Caco-2 (cell line): ENCODE results near the gene PHKB. TPM values are rescaled to one million over a fixed set of nuclear protein-coding genes. Genes with fewer than 3 reads are reported as not detected.

Experiments
- BruUV-seq: library from RNA; stranded (reverse); fragments of 400-500 nt; replicated peaks from 2 replicates; lab custom pipeline; 2021; lab: Mats Ljungman, UMichigan
- CTCF ChIA-PET: fragments of 300-600 bp; sonication (Branson Sonifier 250); formaldehyde crosslinking; loops from one replicate; lab custom pipeline; 2022; ENCODE audit warnings: antibody characterized with exemption; lab: Charles Lee
- POLR2A ChIA-PET: fragments of 300-600 bp; sonication (Branson Sonifier 250); formaldehyde crosslinking; loops from one replicate; lab custom pipeline; 2022; ENCODE audit warnings: antibody characterized with exemption; lab: Charles Lee
- DNase-seq, 2 experiments: peaks; one replicate each; pipeline versions ENCODE4 v3.0.0 to v3.0.0-alpha.2; 2020 to 2022
- H3K27me3 ChIP-seq: replicated peaks from 2 replicates; pipeline ENCODE4 v1.6.0; 2011; ENCODE audit warnings: low read length; ENCODE audit not compliant: control insufficient read depth, insufficient read depth
- H3K36me3 ChIP-seq: 2 replicates; pipeline ENCODE4 v1.5.1; 2011; ENCODE audit warnings: low read length; ENCODE audit not compliant: control insufficient read depth, insufficient read depth
- H3K4me1 ChIP-seq: fragments of 250-450 bp; sonication (Bioruptor Pico); 2 replicates; pipeline ENCODE4 v1.5.1; 2020; ENCODE audit warnings: mild to moderate bottlenecking
- H3K4me3 ChIP-seq: 2 replicates; pipeline ENCODE4 v1.5.1; 2011; ENCODE audit warnings: low read depth, mild to moderate bottlenecking, control low read depth, low read length
- H3K9me3 ChIP-seq: fragments of 250-450 bp; sonication (Bioruptor Pico); 2 replicates; pipeline ENCODE4 v1.5.1; 2020; ENCODE audit warnings: mild to moderate bottlenecking, moderate library complexity
- H3K27ac Mint-ChIP-seq: one replicate; pipeline ENCODE4 v1.8.0; 2022; ENCODE audit warnings: mixed read lengths; ENCODE audit not compliant: unreplicated experiment
- H3K27me3 Mint-ChIP-seq: one replicate; pipeline ENCODE4 v1.8.0; 2022; ENCODE audit warnings: mixed read lengths; ENCODE audit not compliant: insufficient read depth, unreplicated experiment
- H3K36me3 Mint-ChIP-seq: one replicate; pipeline ENCODE4 v1.8.0; 2022; ENCODE audit warnings: mild to moderate bottlenecking, mixed read lengths; ENCODE audit not compliant: insufficient read depth, unreplicated experiment
- H3K4me1 Mint-ChIP-seq: one replicate; pipeline ENCODE4 v1.8.0; 2022; ENCODE audit warnings: low read depth, mixed read lengths; ENCODE audit not compliant: unreplicated experiment
- H3K4me3 Mint-ChIP-seq: one replicate; pipeline ENCODE4 v1.8.0; 2022; ENCODE audit warnings: mild to moderate bottlenecking, moderate library complexity, mixed read lengths; ENCODE audit not compliant: unreplicated experiment
- H3K9me3 Mint-ChIP-seq: one replicate; pipeline ENCODE4 v1.8.0; 2022; ENCODE audit warnings: mixed read lengths; ENCODE audit not compliant: unreplicated experiment
- intact Hi-C: fragments of 100-400 bp; cut with micrococcal nuclease; formaldehyde crosslinking; loops from one replicate; pipeline ENCODE4 v1.10.0; 2022; ENCODE audit not compliant: unreplicated experiment
- total RNA-seq: library from RNA; stranded (reverse); gene quantifications from 2 replicates; pipeline ENCODE4 v1.2.3, GENCODE V29; 2022
- TF ChIP-seq, protein P1 (sequence below), 2 experiments: fragments of 200-600 bp in 1 of 2; IDR thresholded peaks; 1 replicate in 1 of 2; 2 replicates in 1 of 2; pipeline versions ENCODE4 v1.5.1 to v1.8.0; 2011 to 2022; ENCODE audit warnings: antibody characterized with exemption in 1 of 2, control low read depth in 1 of 2, inconsistent platforms in 1 of 2, low read depth in 1 of 2, low read length in 1 of 2, mild to moderate bottlenecking in 1 of 2, moderate library complexity in 1 of 2; ENCODE audit not compliant: insufficient read depth in 1 of 2, severe bottlenecking in 1 of 2, unreplicated experiment in 1 of 2

Gene PHKB
- total RNA-seq, 1 experiment from 2014 or later: 74.2 TPM

DNA sequence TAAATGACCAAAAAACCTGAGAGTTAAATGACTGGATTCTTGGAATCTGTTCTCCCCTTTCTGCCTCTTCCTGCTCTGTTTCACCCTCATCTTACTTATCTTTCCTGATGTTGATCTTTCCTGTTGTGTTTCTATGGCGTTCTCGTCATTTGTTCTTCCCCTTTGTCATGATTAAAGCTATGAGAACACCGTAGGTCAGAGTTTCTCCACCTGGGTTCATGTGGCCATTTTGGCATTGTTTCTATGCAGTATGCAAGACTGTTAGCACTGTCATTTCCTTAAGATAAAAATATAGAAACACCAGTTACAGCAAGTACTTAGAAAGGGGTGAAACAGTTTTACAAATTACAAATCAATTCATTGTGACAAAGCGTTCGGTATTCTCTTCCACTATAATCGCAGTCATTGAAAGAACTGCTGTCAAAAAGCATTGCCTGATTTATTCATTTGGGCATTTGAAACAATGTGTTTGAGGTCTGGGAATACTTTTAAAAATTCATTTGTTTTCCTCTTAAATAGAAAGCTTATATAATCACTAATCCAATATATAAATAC, 166.0 kb downstream of the PHKB start:
- Histone ChIP-seq H3K4me1 (no peaks in the 10 kb centered on the region), H3K36me3 (no peaks in the 10 kb centered on the region), H3K27me3 (no peaks in the 10 kb centered on the region), H3K9me3 (no peaks in the 10 kb centered on the region), H3K4me3 (no peak overlapping the region)
- H3K4me1 Mint-ChIP-seq: no peaks in the 10 kb centered on the region
- peaks cover 12% of the 10 kb centered on the region for H3K9me3 Mint-ChIP-seq
- no peak overlapping the region for H3K4me3 Mint-ChIP-seq
- ChIA-PET CTCF (no interaction called here), POLR2A (no interaction called here)
- no peak for DNase-seq
- H3K36me3 Mint-ChIP-seq: peaks cover 4% of the 10 kb centered on the region
- H3K27ac Mint-ChIP-seq: no peak overlapping the region
- intact Hi-C loops: no loop called here
- no peaks in the 10 kb centered on the region for H3K27me3 Mint-ChIP-seq
- BruUV-seq: no TSS peak
- TF ChIP-seq, protein P1, sequence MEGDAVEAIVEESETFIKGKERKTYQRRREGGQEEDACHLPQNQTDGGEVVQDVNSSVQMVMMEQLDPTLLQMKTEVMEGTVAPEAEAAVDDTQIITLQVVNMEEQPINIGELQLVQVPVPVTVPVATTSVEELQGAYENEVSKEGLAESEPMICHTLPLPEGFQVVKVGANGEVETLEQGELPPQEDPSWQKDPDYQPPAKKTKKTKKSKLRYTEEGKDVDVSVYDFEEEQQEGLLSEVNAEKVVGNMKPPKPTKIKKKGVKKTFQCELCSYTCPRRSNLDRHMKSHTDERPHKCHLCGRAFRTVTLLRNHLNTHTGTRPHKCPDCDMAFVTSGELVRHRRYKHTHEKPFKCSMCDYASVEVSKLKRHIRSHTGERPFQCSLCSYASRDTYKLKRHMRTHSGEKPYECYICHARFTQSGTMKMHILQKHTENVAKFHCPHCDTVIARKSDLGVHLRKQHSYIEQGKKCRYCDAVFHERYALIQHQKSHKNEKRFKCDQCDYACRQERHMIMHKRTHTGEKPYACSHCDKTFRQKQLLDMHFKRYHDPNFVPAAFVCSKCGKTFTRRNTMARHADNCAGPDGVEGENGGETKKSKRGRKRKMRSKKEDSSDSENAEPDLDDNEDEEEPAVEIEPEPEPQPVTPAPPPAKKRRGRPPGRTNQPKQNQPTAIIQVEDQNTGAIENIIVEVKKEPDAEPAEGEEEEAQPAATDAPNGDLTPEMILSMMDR (IDR thresholded peaks at IDR 0.05; ENCODE audit: insufficient read depth in 1 of 2, low read depth in 1 of 2, low read length in 1 of 2, severe bottlenecking in 1 of 2, unreplicated experiment in 1 of 2): no peak

DNA sequence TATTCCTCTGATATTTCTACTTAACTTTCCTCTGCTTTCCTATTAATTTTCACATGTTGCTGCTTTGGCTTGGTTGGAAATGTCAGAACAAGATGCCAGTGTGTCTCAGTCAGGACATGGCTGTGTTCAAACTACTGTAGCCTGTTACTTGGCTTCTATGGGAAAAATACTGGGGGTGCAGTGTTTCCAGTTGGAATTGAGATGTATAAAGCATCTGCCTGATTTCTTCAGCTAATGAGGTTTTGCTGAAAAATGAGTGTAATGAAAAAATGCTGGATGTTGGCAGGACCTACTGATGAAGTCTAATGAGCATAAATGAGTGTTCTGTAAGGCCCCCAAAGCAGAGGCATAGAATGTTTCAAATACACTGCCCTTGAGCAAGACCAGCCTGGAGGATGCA, 166.6 kb downstream of the PHKB start:
- no peaks in the 10 kb centered on the region for H3K27me3 ChIP-seq
- CTCF ChIA-PET: no interaction called here
- no peak overlapping the region for H3K27ac Mint-ChIP-seq

DNA sequence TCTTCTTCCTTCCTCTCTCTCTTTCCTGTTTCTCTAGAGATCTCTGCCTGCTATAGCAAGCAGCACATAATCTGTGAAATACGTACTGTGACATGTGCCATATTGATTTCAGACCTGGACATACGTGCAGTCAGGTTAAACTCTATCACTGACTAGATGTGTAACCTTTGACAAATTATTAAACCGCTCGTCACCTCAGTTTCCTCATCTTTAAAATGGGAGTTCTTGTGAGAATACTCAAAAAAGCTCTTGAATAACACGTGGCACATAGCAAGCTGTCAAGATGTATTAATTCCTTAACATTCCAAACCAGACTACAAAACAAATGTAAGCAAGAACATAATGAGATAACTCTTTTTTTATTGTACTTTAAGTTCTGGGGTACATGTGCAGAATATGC, 170.0 kb downstream of the PHKB start:
- CTCF ChIA-PET: no interaction called here
- intact Hi-C loops: no loop called here
- H3K4me3 Mint-ChIP-seq: no peak overlapping the region

More for the DNA sequence above, 166.6 kb downstream of the PHKB start:
- Mint-ChIP-seq H3K4me3 (no peak overlapping the region), H3K9me3 (peaks cover 12% of the 10 kb centered on the region), H3K4me1 (no peaks in the 10 kb centered on the region), H3K27me3 (no peaks in the 10 kb centered on the region), H3K36me3 (peaks cover 4% of the 10 kb centered on the region)
- intact Hi-C loops: no loop called here
- POLR2A ChIA-PET: no interaction called here
- TF ChIP-seq, protein P1 (IDR thresholded peaks at IDR 0.05; ENCODE audit: insufficient read depth in 1 of 2, low read depth in 1 of 2, low read length in 1 of 2, severe bottlenecking in 1 of 2, unreplicated experiment in 1 of 2): no peak
- no TSS peak for BruUV-seq
- no peaks in the 10 kb centered on the region for H3K9me3 ChIP-seq
- no peaks in the 10 kb centered on the region for H3K4me1 ChIP-seq
- H3K4me3 ChIP-seq: no peak overlapping the region
- no peaks in the 10 kb centered on the region for H3K36me3 ChIP-seq
- no peak for DNase-seq

More for the DNA sequence above, 170.0 kb downstream of the PHKB start:
- Mint-ChIP-seq H3K36me3 (peaks cover 10% of the 10 kb centered on the region), H3K27ac (peak overlapping the region; percentile 8), H3K27me3 (no peaks in the 10 kb centered on the region), H3K4me1 (peaks cover 10% of the 10 kb centered on the region), H3K9me3 (peaks cover 12% of the 10 kb centered on the region)
- POLR2A ChIA-PET: no interaction called here
- Histone ChIP-seq H3K9me3 (no peaks in the 10 kb centered on the region), H3K36me3 (no peaks in the 10 kb centered on the region), H3K4me1 (no peaks in the 10 kb centered on the region), H3K4me3 (no peak overlapping the region), H3K27me3 (no peaks in the 10 kb centered on the region)
- DNase-seq: no peak
- TF ChIP-seq, protein P1 (IDR thresholded peaks at IDR 0.05; ENCODE audit: insufficient read depth in 1 of 2, low read depth in 1 of 2, low read length in 1 of 2, severe bottlenecking in 1 of 2, unreplicated experiment in 1 of 2): no peak
- no TSS peak for BruUV-seq
